Embryonic facial prominence (tissue), 1 donor: ENCODE measurements around the gene ALG9.
"Not testable (repeated sequence)": the region's sequence is repeated elsewhere in the genome, so short reads cannot be mapped to it uniquely, and the experiment has no call there.

ENCODE experiments used
- DNase-seq: peaks from one replicate; pipeline ENCODE4 v3.0.0-alpha.2; 2016; ENCODE audit errors: extremely low spot score

The ALG9 gene

DNA sequence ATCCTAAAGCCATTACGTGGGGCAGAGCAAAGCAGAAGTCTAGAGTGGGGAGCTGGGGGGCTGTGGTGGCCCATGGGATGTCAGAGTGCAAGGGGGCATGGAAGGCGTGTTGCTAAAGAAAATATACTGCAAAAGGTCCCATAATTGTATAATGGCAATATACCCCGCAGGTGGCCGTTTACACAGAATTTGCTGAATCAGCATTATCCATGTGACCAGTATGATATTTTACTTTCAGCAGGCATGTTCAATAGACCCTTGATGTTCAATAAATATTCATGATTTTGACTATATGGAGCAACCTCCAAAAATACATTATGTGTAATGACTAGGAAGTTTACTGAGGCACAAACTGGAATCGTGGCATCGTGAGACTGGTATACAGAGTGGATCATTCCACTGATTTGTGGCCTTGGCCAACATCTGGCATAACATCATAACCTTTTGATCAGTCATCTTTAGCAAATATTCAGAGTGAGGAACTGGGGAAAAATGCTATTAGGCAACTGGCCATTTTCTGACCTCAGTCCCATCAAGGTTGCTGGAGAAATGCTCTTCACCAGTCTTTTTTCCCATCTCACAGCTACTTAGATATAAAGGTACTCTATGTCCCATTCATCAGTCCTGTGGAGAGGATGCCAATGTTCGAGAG is 75.9 kb downstream of the ALG9 start:
- no peak for DNase-seq

GRCh38 chr11:111793863-111794262 is 77.5 kb downstream of the ALG9 start:
- DNase-seq: no peak

DNA sequence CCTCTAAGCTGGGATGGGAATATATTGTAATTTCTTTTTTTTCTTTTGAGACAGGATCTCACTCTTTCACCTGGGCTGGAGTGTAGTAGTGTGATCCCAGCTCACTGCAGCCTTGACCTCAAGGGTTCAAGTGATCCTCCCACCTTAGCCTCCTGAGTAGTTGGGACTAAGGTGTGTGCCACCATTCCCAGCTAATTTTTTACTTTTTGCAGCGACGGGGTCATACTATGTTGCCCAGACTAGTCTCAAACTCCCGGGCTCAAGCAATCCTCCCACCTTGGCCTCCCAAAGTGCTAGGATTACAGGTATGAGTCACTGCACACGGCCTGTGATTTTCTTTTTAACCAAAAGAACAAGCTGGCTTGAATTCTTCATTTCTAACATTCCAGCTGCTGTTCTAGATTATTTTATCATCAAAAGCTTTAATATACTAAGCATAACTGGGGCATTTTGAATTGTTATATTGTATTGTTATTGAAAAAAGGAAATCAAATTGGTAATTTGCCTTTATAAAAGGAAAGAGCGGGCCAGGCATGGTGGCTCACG is 78.4 kb downstream of the ALG9 start:
- no peak for DNase-seq

GRCh38 chr11:111792314-111792713 is 79.1 kb downstream of the ALG9 start:
- no peak for DNase-seq

- no peak for DNase-seq
These were observed 82.9 kb downstream of the ALG9 start for GRCh38 chr11:111788464-111788863.

- DNase-seq: no peak
These were observed 83.3 kb downstream of the ALG9 start for GRCh38 chr11:111788051-111788450.

GRCh38 chr11:111785886-111786412 is 85.4 kb downstream of the ALG9 start:
- no peak for DNase-seq

DNA sequence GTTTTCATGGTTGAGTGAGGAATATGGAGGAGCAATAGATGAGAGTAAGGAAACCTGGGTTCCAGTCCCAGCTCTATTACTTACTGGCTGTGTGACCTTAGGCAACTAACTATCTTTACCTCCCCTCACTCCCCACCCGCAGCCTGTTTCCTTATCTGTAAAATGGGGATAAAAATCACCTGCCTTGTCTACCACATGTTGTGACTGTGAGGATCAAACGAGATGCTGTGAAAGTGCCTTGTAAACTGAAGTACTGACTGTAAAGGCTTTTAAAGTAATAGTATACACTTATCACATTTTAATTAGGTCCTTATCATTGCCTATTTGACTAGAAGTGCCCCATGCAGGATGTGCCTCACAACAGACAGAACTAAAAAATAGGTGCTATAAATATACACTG is 86.3 kb downstream of the ALG9 start:
- no peak for DNase-seq

- not testable (repeated sequence) for DNase-seq
These were observed 87.1 kb downstream of the ALG9 start for GRCh38 chr11:111784311-111784710.

- DNase-seq: no peak
These were observed 89.2 kb downstream of the ALG9 start for GRCh38 chr11:111782109-111782741.

DNA sequence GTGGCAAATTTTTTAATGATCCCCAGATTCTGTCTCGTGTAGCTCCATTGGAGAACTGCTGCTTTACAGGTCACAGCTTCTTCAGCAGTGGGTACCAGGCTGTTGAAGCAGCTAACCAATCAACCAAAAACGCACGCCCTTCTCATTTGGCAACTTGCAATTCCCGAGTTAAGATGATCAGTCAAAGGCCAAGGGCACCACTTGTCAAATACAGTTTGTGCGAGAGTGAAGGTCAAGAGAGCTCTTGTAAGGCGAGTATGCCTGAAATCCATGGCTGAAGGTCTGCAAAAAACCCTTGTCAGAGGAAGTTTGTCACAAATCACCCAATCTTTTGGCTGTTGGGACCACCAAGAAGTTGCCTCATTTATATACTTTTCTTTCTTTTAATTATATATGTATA is 92.3 kb downstream of the ALG9 start:
- DNase-seq: no peak

DNA sequence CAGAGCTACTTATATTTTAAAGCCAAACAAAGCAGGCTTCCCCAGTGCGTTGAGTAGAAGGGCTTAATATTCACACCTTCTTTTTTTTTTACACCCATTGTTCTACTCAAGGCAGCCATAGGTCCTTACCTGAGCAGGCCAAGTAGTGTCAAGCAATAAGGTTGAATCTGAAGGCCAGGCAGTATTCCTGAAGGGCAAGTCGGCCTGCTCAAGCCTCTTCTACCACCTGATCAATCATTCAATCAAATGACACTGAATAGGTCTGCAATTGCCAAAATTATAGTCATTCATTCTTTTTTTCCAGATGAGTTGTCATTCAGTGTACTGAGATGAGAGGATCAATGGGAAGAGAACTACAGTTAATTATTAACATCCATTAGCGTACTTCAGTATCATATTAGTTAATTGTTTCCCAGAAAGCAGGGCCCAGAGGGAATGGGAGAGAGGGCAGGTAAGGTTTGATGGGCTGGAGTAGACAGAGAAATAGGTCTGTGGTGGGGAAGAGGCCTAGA is 93.3 kb downstream of the ALG9 start:
- no peak for DNase-seq

DNA sequence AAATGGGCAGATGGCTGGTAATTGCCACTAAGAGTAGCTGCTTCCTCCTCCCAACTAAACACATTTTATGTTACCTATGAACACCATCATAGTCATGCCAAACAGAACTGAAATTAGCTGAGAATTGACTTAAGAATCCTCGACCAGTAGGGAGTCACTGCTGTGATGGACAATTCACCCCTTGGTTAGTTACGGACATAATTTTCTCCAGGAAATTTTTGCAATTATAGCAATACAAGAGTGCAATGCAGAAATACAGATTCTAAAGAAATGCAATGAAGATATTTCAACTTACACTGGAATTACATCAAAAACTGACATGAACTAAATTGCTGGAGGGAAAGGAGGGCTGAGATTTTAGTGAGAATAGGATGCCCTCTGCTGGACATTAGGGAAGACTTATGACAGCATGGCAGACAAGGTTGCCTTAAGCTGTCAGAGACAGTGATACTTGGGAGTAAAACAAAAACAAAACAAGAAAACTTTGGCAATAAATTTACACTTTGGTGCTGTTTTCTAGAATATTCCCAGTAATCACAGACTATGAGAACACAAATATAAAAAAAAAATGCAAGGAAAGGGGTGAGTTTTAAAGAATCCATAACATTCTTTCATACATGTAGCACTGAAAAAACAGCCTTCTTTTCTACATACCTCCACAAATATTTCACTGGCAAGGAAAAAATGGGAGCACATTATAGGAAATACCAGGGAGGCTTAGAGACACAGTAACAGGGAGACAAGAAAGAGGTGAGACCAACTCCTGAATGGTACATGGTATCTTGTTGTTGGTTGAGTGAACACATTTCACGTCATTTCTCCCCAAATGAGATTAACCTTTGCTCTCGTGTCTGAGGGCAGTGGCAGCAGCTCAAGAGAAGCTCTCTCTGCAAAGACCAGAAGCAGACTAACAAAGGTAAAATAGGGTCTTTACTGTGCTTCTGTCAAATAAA is 94.0 kb downstream of the ALG9 start:
- DNase-seq: peak; percentile 76

DNA sequence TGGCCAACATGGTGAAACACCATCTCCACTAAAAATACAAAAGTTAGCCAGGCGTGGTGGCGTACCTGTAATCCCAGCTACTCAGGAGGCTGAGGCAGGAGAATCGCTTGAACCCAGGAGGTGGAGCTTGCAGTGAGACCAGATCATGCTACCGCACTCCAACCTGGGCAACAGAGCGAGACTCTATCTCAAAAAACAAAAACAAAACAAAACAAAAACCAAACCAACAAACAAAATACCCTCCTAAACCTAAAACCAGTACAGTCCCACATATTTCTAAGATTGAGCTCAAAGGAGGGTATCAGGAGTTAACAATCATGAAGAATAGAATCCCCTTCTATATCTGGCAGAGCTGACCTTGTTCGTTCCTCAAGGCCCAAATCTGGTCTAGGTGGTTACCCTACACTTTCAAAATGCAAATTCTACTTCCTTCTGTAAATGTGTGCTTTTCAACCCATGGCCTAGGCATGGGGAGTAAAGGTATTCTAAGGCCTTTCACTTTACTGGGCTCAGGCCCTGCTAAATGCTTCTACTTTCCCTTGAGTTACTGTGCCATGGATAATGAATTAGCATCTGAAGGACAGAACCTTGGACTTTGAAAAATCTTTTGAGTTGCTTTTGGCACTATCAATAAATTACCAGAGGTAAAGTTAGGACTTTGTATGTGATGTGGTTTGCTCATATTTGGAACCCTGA is 94.8 kb downstream of the ALG9 start:
- no peak for DNase-seq

GRCh38 chr11:111774955-111775710 is 96.2 kb downstream of the ALG9 start:
- no peak for DNase-seq

- no peak for DNase-seq
These were observed 98.8 kb downstream of the ALG9 start for GRCh38 chr11:111772535-111772934.

DNA sequence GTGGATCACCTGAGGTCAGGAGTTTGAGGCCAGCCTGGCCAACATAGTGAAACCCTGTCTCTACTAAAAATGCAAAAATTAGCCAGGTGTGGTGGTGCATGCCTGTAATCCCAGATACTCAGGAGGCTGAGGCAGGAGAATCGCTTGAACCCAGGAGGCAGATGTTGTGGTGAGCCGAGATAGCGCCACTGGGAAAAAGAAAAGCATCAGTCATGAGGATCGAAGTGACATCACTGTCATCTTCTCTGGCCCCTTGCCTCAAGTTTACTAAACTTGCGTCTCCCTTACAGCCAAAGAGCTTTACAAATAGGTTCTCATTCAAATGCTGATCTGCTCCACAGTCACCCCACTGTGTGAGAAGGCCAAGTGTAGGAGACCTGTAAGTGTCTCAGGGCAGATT is 100.2 kb downstream of the ALG9 start:
- not testable (repeated sequence) for DNase-seq

DNA sequence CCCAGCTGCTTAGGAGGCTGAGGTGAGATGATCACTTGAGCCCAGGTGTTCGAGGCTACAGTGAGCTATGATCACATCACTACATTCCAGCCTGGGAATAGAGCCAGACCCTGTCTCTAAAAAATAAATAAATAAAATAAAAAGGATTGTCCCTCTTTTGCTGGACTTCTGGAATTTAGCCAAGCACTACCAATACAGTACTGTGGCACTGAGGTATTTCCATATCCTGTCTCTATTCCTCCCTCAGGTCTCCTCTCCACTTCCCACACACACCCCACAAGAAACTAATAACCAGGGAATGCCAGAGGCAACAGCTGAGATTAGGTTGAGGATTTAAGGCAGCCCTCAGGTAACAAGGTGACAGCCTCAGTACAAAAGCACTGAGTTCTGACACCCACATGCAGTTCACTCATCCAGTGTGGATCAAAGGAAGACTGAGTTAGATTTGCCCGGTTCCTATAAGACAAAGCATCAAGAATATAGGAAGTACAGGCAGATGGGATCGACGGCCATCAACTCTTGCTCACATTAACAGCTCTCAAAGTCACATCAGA is 100.7 kb downstream of the ALG9 start:
- DNase-seq: no peak

DNA sequence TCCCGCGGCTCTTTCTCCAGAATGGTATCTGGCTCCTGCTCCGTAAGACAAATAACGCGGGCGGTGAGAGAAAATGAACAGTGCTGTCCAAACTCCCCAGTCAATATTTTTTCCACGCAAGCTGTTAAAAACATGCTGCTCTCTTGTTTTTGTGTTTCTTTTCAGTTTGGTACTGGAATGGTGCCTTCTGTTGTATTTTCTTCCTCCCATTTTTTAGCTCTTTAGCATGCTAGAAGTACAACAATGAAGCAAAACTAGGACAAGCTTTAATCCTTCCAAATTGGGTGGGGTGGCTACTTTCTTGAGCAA is 104.6 kb downstream of the ALG9 start:
- no peak for DNase-seq
